ENCODE results near the gene PDIK1L.

GRCh38 chr1:26127235-26128163 lies 15.9 kb downstream of the PDIK1L start:
- no peak for TF ChIP-seq CTCF (IDR thresholded peaks at IDR 0.05; ENCODE audit: insufficient read depth, low read depth, low read length)
- TF ChIP-seq EZH2 (IDR thresholded peaks at IDR 0.05; ENCODE audit: insufficient read depth, low read length) = no peak
